ENCODE measurements around the gene ZNF652.
"Not testable (repeated sequence)": the region's sequence is repeated elsewhere in the genome, so short reads cannot be mapped to it uniquely, and the experiment has no call there.

The ZNF652 gene

DNA sequence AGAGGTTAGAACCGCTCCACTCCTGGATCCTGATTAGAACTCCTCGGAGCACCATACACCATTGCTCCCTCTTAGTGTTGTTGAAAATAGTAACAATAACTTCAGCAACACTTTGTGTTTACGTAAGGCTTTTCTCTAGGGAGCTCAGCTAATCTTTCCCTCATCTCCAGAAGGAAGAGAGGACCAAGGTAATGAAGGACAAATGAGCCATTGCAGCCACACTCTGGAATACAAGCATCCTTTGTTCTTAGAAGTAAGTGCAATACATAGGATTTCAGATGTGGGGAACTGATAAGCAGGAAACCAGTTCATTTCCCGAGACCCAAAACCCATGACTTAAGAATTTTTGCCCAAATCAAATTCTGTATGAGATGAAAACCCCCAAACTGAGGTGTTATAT is 22.9 kb upstream of the ZNF652 start:
- no peak for DNase-seq

DNA sequence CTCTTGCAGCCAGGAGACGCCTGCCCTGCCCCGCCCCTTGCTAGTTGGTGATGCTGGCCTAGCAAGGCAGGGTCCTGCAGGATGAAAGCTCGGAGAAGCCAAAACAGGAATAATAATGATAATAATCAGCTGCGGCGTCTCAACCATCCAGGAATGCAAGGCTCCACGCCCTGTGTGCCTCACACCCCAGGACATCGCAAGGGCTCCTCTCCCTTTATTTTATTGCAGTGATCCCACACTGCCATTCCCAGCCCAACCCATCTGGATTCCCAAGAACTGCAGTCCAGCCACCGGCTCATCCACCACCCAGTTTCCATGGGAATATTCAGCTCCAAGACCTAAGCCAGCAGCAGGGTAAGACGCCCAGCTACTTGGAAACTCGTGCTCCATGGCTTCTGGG is 21.0 kb upstream of the ZNF652 start:
- no peak for DNase-seq

DNA sequence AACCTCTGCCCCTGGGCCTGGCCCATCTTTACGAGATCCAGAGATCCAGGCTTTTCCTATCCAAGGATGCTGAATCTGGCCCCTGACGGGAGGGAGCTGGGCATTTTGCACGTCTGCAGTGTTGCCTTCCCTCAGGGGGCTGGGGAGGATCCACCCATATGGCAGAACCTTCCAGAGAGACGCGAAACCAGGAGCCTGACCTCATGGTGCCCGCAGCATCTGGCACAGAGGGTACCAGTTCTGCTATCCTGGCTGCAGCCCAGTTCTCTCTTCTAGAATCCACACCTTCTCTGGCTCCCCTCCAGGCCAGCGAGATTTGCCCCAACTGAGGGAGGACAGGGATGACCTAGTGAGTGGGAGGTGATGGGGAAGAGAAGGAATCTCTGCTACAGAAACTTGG is 20.5 kb upstream of the ZNF652 start:
- no peak for DNase-seq

DNA sequence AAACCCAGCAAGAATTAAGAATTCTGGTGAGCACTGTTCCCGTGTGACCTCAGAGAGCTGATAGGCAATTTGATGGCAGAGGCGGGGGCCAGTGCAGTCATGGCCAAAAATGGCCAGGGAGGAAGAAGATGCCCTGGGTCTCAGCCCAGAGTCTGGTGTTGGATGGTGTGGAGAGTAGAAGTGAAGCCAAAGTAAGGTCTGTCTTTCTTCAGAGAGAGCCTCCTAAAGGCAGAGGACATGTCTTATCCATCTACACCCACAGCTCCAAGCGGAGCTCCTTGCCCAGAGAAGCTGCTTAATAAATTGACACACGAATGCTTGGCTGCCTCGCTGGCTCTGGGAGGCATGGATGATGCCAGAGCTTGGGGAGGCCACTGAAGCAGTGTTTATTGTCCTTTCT is 19.7 kb upstream of the ZNF652 start:
- DNase-seq, result no peak

DNA sequence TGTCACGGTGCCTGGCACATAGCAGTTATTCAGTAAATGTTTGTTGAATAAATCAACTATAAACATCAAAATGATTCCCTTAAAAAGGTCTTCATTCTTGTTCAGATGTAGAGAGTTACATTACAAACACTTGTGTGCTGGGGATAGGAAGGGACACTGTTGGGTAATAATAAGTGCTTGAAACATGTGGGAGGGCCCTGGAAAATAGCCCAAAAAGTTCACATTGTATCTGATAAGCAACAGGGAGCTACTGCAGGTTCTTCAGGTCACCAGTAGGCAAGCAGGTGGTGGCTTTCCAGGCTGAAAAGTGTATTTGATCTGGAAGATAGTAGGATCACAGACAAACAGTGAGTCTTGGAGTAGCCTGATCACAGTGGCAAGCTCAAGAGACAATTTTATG is 19.0 kb upstream of the ZNF652 start:
- DNase-seq, result no peak

DNA sequence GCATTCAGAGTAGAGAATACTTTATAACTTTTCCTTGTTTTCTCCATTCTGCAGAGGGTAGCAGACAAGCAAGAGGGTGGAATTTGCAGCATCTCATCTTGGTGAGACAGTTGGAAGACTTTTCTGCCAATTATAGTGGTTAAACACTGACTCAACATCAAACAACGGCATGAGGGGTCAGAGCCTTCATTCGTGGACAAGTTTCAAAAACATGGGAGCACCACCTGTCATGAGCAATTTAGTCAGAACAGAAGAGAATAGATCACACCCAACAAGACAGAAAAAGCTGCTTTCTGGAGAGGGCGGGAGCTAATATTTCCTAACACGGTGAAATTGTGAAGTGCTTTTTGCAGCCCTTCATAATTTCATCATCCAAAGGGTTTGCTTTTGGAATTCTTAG is 17.9 kb upstream of the ZNF652 start:
- no peak for DNase-seq

DNA sequence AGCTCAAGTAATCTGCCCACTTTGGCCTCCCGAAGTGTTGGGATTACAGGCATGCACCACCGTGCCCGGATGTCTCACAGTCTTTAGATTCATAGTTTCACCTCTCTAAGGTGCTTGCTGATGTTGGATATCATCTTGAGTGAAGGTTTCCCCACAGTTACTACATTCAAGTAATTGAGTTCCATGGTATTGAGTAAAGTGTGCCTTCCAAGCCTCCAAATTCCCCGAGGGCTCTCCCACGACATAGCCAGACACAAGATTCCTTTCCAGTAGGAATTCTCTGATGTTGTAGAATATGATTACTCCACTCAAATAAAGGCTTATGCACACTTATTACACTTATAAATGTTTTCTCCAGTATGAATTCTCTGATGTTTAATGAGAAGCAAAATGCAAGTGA is 16.3 kb upstream of the ZNF652 start:
- DNase-seq, result no peak

DNA sequence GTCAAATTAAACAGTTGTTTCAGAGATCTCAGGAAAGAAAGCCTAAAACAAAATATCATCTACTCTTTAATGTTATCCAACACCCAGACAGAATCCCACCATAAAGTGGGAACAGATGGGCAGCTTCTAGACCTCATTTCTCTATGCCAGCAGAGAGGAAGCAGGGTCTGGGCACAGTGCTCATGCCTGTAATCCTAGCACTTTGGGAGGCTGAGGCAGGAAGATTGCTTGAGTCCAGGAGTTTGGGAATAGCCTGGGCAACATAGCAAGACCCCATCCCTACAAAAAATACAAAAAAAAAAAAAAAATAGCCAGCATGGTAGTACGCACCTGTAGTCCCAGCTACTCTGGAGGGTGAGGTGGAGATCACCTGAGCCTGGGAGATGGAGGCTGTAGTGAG is 13.5 kb upstream of the ZNF652 start:
- no peak for DNase-seq

DNA sequence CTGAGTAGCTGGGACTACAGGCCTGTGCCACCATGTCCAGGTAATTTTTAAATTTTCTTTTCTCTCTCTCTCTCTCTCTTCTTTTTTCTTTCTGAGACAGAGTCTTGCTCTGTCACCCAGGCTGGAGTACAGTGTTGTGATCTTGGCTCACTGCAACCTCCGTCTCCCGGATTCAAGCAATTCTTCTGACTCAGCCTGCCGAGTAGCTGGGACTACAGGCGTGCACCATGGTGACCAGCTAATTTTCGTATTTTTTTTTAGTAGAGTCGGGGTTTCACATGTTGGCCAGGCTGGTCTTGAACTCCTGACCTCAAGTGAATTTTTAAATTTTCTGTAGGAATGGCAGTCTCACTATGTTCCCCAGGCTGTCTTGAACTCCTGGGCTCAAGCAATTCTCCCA is 11.1 kb upstream of the ZNF652 start:
- no peak for DNase-seq

DNA sequence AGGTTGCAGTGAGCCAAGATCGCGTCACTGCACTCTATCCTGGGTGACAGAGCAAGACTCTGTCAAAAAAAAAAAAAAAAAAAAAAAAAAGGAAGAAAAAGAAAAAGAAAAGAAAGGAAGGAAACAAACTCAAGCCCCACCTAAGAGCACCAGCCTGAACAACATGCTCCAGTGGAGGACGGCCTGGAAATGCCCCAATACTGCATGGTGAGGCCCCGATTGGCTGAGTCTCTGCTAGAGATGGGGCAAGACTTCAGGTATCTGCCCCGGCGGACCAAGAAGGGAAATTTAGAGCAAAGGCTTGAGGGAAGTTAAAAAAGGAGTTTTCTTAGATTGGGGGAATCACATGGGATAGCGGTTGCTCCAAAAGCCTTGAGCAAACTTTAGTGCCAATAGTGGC is 10.4 kb upstream of the ZNF652 start:
- DNase-seq, result no peak

DNA sequence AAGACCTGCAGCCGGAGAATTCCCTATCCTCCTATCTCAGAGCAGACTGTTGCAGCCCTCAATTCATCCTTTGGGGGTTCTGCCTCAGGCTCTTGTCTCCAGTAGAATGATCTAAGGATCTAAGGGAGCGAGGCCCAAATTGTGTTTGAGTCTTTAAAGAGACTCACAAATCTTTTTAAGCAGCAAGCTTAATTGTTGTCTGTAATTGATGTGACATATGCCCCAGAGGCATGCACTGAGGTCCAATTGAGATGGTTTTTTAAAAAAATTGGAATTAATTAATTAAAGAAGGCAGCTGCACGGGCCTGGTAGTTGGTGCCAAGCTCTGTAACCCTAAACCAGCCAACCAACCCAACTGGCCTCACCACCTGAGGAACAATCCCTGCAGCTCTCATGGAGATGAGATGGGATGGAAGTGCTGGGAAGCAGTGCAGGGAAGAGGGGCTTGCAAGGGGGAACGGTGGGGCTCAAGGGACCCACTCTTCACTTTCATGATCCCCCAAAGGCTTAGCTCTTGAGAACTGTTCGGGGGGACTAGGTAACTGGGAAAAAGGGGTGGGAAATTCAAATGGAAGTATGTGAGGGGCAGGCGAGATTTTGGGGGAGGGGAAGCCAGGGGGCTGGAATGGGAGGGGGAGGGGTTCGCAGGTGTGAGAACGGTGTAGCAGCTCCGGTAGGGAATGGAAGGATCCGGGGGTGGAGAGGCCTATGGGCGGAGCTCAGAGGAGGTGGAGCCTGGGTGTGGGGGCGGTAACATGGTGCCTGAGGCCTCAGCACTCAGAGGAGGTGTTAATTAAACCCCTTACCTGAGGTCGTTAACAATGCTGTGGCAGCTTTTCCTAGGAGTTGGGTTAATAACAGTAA is 9.2 kb upstream of the ZNF652 start:
- DNase-seq, result no peak

DNA sequence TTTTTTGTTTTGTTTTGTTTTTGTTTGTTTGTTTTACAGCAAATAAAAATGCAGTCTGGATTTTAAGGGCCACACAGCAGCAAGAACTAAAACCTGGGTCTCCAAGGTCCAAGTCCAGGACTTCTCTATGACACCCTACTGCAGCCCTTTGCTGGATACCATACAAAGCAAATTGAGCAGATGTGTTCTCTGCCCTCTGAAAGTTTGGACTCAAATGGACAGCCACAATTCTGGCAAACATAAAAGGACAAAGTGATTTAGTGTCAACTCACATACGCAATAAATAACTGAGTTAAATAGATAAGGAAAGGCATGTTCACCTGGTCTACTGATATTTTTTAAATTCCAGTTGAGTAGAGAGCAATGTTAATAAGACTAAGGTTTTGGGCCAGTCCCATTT is 7.7 kb upstream of the ZNF652 start:
- no peak for DNase-seq

DNA sequence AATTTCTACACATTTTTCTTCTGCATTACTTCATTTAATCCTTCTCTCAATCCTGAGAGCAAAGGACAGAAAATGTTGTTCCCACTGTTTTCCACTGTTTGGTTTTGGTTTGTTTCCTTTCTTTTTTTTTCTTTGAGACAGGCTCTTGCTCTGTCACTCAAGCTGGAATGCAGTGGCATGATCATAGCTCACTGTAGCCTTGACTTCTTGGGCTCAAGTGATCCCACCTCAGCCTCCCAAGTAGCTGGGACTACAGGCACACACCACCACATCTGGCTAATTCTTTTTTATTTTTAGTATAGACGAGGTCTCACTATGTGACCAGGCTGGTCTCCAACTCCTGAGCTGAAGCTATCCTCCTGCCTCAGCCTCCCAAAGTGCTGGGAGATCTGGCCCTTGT is 7.0 kb upstream of the ZNF652 start:
- DNase-seq, result no peak

DNA sequence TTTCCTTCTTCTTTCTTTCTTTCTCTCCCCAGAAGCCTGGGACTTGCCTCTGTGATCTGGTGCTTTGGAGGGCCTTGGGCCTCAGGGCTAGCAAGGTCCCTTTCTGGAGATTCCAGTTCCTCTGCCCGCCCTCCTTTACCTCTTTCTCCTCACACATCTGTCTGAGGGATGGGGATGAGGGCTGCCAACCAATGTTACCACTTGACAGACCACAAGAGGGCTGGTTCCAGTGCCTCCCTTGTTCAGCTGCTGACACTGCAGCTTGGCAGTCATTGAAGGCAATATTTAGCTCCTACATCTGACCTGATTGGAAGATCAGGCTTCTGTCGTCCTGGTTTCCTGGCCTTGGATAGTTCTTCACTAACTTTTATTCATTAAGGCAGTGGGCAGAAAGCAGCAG is 3.6 kb upstream of the ZNF652 start:
- DNase-seq, result peak; percentile 42

DNA sequence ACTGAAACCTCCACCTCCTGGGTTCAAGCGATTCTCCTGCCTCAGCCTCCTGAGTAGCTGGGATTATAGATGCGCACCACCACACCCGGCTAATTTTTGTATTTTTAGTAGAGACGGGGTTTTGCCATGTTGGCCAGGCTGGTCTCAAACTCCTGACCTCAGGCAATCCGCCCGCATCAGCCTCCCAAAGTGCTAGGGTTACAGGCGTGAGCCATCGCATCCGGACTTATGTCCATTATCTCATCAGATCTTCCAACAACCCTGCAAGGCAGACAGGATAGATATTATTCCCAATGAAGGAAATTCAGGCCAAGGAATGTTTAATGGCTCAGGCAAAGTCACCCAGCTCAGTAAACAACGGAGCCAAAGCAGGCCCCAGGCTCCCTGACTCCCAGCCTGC is 3.1 kb upstream of the ZNF652 start:
- not testable (repeated sequence) for DNase-seq

DNA sequence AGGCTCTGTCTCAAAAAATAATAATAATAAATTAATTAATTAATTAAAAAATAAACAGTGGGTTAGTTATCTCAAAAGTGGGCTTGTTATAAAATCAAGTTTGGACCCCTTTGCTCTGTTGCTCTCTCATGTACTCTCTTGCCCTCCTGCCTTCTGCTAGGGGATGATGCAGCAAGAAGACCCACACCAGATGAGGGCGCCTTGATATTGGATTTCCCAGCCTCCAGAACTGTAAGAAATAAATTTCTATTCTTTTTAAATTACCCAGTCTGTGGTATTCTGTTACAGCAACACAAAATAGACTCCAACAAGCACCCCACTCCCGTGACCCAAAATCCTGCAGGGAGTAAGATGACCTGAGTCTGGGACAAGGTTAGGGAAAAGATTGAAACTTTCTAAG is 2.1 kb upstream of the ZNF652 start:
- DNase-seq, result no peak

DNA sequence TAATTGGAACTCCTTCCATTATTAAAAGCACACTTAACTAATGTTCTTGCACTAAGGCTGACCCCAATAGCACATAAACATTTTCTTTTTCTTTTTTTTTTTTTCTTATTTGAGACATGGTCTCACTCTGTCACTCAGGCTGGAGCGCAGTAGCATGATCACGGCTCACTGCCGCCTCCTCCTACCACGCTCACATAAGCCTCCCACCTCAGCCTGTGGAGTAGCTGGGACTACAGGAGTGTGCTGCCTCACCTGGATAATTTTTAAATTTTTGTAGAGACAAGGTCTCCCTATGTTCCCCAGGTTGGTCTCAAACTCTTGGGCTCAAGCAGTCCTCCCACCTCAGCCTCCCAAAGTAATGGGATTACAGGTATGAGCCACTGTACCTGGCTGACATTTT is 1.2 kb upstream of the ZNF652 start:
- DNase-seq, result no peak

DNA sequence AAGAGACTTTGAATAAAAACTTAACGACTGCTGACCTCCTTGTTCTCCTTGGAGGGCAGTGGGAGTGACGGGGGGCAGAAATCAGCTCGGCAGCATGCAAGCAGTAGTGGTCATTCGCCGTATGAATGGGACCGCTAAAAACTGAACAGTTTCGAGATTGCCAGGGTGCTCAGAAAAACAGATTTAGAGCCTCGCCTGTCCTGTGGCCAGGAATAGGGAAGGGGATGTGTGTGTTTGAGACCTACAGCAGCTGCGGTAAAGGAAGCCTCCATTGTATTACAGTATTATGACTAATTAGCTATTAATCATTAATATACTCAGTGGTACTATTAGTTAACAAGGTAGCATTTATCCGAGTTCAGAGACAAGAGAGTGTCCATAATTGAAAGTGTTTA is 670 bp upstream of the ZNF652 start:
- no peak for DNase-seq

DNA sequence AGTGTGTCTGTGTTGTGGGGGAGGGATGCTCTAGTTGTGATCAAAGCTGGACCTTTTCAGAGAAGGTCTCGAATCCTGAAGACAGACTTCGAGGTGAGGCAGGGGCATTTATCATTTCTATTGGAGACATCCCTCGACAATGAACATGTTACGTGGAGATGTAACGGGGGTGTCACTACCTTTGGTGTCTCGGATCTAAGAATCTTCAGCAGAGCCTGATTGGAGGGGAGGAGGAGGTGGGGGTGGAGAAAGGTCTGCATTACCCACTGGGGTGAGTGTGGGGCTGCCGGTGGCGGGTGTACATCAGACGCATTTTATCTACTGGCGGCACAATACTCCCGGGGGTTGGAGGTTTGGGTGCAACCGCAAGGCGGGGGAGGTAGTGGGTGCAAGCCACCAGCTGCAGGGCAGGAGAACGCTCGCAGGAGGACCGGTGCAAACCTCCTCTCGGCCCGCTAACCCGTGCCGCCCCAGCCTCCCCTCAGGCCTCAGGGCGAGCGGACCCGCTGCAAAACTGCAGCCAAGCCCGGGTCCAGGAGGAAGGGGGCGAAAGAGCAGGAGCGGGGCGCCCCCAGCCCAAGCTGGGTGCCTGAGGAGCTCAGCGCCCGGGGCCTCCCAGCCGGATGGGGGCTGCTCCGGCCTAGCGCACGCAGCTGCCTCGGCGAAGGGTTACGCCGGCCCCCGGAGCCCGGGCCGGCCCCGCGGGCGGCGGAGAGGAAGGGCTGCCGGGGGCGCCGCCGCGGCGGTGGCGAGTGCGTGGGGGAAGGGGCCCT is 735 bp downstream of the ZNF652 start:
- DNase-seq, result peak; percentile 72

DNA sequence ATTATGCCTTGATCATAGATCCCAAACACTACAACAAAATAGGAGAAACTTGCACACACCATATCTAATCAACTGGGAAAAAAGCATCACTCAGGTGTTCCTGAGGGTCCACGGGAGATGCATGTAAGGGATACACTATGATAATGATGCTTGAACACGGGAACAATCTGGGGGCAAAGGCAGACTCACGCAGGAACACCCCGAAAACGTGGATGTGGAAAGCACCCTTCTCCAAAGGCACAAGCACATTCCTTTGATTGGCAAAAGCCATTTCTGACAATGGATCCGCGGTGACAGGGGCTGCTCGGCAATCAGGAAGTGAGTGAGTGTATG is 1.3 kb downstream of the ZNF652 start:
- peak; percentile 60 for DNase-seq

DNA sequence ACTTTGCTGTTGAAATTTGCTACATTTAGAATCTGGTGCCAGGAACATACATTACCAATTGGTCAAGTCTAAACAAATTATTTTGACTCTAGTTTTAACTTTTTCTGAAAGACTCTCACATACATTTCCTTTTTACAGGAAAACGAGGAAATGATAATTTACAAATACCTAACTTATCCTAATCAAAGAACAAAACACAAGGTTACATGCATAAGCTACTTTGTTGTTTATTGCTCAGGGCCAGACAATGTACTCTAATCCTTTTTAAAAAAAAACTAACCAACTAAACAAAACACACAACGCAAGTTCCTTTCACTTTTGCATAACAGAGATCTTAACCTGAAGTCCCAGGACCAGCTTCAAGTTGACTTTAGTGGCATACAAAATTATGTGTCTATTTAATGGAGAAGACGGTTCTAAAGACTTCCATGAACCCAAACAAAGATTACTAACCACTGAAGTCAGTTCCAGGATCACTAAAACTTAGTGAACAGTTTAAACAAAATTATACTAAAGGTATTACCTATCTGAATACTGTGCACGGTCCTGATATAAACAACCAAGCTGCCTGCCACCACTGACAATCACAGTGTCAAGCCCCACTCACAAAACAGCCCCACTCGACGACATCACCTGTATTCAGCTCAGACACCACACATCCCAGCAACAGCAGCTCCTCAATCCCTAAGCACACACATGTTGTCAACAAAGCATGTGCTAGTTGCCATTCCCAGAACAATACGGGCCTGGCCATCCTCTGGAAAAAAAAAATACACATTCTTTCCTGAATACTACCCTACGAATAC is 1.9 kb downstream of the ZNF652 start:
- peak; percentile 9 for DNase-seq

DNA sequence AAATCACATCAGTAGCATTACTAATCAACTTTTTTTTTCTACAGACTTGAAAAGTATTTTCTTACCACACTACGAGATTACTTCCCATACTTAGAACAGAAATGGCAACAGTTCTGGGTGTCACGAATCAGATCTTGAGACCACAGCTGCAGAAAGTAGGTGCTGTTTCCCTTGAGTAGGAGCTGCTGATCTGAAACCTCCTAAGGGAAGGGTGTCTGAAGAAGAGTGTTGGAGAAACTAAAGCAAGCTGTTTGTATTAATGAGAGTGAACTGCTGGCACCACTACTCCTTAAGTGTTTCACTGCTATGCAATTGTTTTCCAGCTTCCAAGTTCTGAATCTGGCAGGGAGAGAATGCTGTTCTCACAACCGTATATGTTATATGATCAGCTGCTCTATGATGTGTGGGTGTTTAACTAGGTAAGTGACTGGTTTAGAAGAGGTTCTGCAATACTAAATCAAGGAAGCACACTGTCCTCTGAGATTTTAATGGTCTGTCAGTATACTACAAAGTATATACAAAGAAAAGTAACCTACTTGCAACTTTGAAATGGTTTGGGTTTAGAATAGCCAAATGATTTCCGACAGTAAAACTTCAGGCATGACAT is 3.3 kb downstream of the ZNF652 start:
- peak; percentile 18 for DNase-seq

DNA sequence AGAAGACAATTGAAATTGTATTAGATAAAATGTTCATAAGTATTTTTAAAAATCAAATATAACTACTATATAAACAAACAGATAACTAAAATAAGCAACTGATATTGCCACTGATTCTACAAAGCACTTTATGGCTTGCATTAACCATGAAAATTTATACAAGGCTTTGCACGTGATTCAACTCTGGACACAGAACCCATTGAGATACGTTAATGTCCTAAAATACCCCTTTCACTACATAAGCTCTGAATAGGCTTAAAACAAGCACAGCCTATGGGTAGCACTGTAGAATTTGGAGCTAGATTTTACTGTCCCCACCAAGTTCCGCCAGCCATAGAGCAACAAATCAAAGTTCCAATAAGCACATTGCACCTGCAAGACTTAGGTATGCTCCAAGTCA is 4.5 kb downstream of the ZNF652 start:
- no peak for DNase-seq

Data from stimulated activated CD4-positive, alpha-beta T cell treated with anti-CD3 and anti-CD28 coated beads, Interleukin-15, amount 100 ng/mL, for 24 hours (primary cell).